Stimulated activated CD8-positive, alpha-beta memory T cell treated with anti-CD3 and anti-CD28 coated beads, Interleukin-15, amount 100 ng/mL, for 1 hour (primary cell): Measurements from ENCODE around the gene KCTD3.

Experiments
- DNase-seq: peaks from one replicate; pipeline ENCODE4 v3.0.0-alpha.2; 2020; ENCODE audit warnings: low read depth

The KCTD3 gene

GRCh38 chr1:215606564-215607168 is 39.6 kb downstream of the KCTD3 start:
- no peak for DNase-seq

- DNase-seq, result no peak
These were observed 40.3 kb downstream of the KCTD3 start for GRCh38 chr1:215607412-215607811.

DNA sequence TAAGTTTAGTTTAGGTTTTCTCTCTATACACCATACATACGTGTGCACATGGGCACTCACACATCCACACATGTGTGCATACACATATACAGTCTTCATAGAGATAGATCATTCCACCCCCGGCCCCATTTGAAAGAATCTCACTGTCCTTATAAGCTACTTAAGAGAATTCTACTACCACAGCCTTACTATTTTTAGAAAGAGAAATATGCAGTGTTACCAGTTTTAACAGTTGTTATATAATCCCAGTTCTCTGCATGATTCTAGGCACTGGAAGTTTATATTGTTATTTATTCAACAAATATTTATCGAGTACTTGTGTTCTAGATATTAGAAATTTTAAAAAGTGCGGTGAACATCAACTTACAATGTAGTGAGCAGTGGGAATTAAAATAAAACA is 41.5 kb downstream of the KCTD3 start:
- DNase-seq, result no peak

DNA sequence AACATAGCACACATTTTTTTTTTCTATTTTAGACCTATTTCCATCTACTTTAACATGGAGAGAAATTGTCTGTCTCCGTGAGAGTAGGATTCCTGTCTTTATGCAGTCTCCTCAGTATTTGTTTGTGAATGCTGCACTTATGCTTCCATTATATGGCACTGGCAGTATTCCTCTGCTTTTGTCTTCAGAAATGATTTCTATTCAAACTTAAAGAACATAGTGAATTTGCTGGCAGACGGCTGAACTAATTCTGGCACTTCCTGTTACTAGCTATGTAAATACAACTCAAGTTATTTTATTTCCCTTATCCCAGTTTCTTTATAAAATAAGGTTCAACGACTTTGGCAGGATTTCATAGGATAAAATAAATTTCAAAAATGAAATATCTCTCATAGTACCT is 45.3 kb downstream of the KCTD3 start:
- DNase-seq, result no peak

GRCh38 chr1:215617979-215618378 is 50.9 kb downstream of the KCTD3 start:
- no peak for DNase-seq

DNA sequence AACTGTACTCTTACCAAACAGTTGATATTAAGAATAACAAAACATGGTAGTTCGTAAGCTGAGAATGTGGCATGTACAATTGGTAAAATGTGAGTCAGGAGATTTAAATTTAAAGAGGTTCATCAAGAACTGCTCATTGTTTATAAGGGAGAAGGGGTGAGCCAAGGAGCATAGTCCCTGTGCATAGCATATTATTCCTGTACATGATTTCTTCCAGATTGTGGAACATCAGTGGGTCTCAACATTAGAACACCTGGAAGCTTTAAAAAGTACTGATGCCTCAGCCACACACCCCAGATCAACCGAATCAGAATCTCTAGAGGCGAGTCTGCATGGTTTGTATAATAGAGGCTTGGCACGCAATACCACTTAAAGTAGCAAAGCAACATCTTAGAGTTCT is 56.1 kb downstream of the KCTD3 start:
- no peak for DNase-seq

GRCh38 chr1:215625949-215626348 is 58.8 kb downstream of the KCTD3 start:
- no peak for DNase-seq

GRCh38 chr1:215631040-215631439 is 63.9 kb downstream of the KCTD3 start:
- DNase-seq, result no peak

GRCh38 chr1:215631489-215631888 is 64.4 kb downstream of the KCTD3 start:
- DNase-seq, result no peak

DNA sequence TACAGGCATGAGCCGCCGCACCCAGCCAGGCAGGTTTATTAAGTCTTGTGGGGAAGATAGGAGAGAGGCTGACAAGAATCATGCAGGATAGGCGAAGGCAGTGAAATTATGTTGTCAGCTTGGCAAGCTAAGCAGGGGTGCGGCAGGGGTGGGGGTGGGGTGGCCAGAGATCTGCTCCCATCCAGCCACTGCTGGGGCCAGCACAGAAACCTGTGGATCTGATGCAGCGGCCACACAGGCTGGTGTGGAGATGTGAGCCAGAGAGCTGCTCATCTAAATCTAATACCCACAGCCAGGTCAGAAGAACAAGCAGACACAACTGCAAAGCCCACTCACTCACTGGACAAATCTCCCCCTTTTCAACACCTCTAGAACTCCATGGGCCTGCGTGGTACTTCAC is 68.7 kb downstream of the KCTD3 start:
- no peak for DNase-seq

DNA sequence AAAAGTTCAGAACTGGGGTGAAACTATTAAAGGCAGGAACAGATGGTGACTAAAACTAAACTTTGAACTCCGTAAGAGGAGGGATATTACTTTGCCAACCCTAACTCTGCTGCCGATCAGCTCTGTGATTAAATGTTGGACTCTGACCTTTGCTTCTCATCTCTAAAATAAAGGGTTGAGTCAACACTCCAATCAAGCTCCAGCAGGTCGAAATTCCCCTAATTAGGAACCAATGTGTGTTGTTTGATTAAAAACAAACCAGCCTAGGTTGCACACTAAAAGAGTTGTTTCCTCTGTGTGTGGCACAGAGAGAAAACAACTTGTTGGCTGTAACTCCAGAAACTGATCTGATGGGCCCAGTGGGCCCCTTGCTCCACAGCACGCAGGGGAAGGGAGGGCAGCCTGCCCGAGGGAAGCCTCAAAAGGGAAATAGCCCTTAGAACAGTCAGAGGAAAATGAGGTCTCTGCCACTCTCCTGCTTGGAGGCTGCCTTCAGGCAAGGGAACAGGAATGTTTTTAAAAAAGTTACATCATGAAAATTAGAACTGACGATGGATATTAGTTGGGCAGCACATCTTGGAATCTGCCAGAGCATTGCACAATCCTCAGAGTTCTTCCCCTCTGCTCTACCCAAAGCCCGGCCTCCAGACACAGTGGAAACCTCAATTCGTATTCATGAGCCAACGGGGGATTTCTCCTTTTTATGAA is 69.3 kb downstream of the KCTD3 start:
- no peak for DNase-seq

GRCh38 chr1:215637041-215637573 is 70.0 kb downstream of the KCTD3 start:
- DNase-seq, result no peak

DNA sequence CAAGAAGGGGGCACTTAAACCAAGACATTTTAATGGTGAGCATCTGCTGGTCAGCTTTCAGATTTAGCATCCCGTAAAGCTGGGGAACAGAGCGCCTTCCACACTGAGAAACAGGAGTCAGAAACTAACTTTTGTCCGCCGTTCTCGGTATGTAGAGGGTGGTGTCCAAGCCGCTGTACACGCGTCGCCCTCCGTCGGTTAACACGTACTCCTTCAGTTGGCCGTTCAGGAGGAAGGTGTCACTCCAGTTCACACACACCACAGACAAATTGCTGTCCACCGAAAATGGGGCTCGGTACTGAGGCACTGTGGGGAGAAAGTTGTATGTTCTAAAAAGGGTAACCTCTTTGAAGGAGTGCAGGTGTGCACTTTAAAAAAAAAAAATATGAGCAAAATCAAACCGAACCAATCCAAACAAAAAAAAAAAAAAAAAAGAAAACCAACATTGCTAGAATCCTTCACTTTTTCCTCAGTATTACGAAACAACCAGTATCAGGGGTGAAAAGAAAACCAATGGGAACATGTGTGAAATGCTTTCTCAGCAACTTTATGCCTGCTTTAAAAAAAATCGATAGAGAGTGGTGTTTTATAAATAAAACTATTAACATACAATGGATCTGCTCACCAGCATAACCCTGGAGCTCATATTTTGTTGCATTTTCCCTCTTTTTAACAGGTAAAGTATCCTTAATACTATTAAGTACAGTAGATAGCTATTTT is 73.5 kb downstream of the KCTD3 start:
- no peak for DNase-seq

GRCh38 chr1:215643592-215644321 is 76.7 kb downstream of the KCTD3 start:
- DNase-seq, result no peak

DNA sequence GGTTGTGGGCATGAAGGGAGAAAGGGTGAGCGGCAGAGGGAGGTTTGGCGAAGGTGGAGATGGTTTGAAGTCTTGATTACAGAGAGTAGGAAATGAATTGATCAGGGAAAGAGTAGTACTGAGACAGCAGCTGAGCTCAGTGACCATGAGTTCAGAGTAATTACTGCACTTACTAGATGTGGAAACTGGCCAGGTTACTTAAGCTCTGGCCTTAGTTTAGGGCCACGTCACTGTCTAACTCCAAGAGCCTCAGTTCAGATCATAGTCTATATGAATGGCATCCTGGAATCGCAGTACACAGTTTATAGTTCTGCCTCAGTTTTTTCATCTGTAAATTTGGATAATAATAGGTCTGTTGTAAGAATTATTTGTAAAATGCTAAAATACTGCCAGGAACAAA is 78.1 kb downstream of the KCTD3 start:
- no peak for DNase-seq

DNA sequence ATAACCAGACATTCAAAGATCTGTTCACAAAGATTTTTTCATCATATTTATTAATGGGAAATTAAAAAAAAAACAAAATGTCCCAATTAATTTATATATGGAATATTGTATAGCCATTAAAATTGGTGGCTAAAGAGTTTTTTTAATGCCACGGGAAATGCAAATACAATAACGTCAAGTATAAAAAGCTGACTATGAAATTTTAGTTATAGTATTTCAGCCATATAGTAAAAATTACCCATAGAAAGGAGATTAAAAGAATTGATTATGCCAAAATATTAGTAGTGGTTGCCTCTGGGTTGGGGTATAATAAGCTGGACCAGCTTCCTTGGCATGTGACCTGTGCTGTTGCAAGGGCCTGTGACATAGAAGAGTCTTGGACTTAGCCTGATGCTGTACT is 78.8 kb downstream of the KCTD3 start:
- no peak for DNase-seq

- no peak for DNase-seq
These were observed 80.6 kb downstream of the KCTD3 start for GRCh38 chr1:215647738-215648137.

- DNase-seq, result no peak
These were observed 81.9 kb downstream of the KCTD3 start for GRCh38 chr1:215648957-215649356.

DNA sequence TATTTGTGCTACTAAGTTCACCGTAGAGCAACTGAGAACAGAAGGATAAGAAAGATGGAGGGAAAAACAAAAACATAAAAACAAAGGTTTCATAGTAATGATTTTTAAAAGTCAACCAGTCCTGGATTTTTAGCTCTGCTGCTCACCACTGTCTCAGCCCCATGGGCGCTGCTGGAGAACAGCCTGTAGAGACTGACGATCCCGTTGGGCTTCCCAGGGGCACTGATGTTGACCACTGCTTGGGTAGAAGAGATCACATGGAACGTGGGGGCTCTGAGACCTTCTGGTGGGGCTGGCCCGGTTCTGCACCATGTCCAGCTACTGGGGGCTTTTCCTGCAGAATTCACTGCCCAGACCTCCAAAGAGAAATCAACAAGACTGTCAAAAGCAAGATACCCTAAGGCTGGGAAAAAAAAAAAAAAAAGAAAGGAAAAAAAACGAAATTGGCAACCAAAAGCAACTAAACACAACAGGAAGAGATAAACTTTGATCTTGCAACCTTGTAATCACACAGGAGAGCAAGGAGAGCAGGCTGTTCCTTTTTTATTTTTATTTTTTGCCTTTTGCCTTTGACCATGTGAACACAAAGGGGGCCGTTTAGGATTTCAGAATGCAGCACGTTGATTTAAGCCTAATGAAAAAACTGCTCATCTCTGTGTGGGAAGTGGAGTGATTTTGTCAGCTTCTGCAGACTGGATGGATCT is 83.5 kb downstream of the KCTD3 start:
- no peak for DNase-seq

DNA sequence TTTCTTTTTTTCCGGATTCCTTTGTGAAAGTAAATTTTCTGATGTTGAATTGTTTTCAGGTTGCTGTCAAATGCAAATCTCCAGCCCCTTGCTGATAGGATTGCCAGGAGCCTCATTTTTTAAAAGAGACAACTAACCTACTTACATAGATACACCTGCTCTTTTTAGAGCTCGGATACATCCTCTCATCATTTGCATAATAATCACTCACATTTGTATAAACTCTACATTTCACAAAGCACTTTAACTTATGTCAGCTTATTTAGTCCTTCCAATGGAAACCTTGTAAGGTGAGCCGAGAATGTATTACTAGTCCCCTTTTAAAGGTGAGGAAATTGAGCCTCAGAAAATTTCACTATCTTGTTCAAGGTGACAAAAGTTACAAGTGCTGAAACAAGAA is 84.8 kb downstream of the KCTD3 start:
- no peak for DNase-seq

GRCh38 chr1:215652371-215652770 is 85.3 kb downstream of the KCTD3 start:
- DNase-seq, result no peak

- no peak for DNase-seq
These were observed 89.9 kb downstream of the KCTD3 start for GRCh38 chr1:215657047-215657446.
